ENCODE measurements around the gene RASIP1. TPM values are rescaled to one million over a fixed set of nuclear protein-coding genes. Genes with fewer than 3 reads are reported as not detected.

RASIP1 gene
- total RNA-seq, 1 donor from 2014 or later, result 1.0 TPM

DNA sequence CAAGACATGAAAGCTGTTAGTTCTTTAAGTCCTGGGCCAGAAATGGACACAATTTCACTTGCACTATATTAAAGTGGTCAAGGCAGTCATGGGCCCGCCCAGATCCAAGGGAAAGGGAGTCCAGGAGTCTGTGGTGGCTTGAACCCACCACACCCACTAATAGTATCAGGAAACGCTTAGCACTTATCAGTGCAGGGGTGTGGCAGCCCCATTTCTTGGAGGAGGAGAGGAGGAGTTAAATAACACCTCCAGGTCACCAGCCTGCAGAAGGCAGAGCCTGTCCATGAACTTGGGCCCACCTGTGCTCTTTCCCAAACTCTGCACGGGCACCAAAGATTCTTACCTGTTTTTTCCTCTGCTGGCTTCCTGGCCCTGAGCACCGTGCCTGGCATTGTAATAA is 62.2 kb downstream of the RASIP1 start:
- H3K27me3 Mint-ChIP-seq (ENCODE audit: low read depth), result no peaks in the 10 kb centered on the region
- no peak overlapping the region for H3K4me3 Mint-ChIP-seq
- no peak for DNase-seq (ENCODE audit: low read depth, low spot score)
- no peaks in the 10 kb centered on the region for H3K9me3 Mint-ChIP-seq
- H3K27ac Mint-ChIP-seq (ENCODE audit: unreplicated experiment), result no peak overlapping the region
- peaks cover 21% of the 10 kb centered on the region for H3K4me1 Mint-ChIP-seq
- no peaks in the 10 kb centered on the region for H3K36me3 Mint-ChIP-seq (ENCODE audit: low read depth)
- TF ChIP-seq, protein P1, sequence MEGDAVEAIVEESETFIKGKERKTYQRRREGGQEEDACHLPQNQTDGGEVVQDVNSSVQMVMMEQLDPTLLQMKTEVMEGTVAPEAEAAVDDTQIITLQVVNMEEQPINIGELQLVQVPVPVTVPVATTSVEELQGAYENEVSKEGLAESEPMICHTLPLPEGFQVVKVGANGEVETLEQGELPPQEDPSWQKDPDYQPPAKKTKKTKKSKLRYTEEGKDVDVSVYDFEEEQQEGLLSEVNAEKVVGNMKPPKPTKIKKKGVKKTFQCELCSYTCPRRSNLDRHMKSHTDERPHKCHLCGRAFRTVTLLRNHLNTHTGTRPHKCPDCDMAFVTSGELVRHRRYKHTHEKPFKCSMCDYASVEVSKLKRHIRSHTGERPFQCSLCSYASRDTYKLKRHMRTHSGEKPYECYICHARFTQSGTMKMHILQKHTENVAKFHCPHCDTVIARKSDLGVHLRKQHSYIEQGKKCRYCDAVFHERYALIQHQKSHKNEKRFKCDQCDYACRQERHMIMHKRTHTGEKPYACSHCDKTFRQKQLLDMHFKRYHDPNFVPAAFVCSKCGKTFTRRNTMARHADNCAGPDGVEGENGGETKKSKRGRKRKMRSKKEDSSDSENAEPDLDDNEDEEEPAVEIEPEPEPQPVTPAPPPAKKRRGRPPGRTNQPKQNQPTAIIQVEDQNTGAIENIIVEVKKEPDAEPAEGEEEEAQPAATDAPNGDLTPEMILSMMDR (conservative IDR thresholded peaks at IDR 0.05), result no peak

GRCh38 chr19:48676887-48677286 is 63.5 kb downstream of the RASIP1 start:
- Mint-ChIP-seq H3K27me3 (ENCODE audit: low read depth) (no peaks in the 10 kb centered on the region), H3K4me3 (no peak overlapping the region), H3K9me3 (no peaks in the 10 kb centered on the region), H3K27ac (ENCODE audit: unreplicated experiment) (no peak overlapping the region), H3K4me1 (peaks cover 21% of the 10 kb centered on the region), H3K36me3 (ENCODE audit: low read depth) (no peaks in the 10 kb centered on the region)
- TF ChIP-seq, protein P1 (conservative IDR thresholded peaks at IDR 0.05), result no peak
- DNase-seq (ENCODE audit: low read depth, low spot score), result no peak

- Mint-ChIP-seq H3K4me1 (peaks cover 21% of the 10 kb centered on the region), H3K27me3 (ENCODE audit: low read depth) (no peaks in the 10 kb centered on the region), H3K4me3 (no peak overlapping the region), H3K9me3 (no peaks in the 10 kb centered on the region), H3K36me3 (ENCODE audit: low read depth) (no peaks in the 10 kb centered on the region), H3K27ac (ENCODE audit: unreplicated experiment) (no peak overlapping the region)
- TF ChIP-seq, protein P1 (conservative IDR thresholded peaks at IDR 0.05), result no peak
- no peak for DNase-seq (ENCODE audit: low read depth, low spot score)
Measured at GRCh38 chr19:48676487-48676886, 63.9 kb downstream of the RASIP1 start.

GRCh38 chr19:48674921-48675824 is 65.2 kb downstream of the RASIP1 start:
- DNase-seq (ENCODE audit: low read depth, low spot score), result peak; percentile 88
- H3K9me3 Mint-ChIP-seq, result no peaks in the 10 kb centered on the region
- H3K27me3 Mint-ChIP-seq (ENCODE audit: low read depth), result no peaks in the 10 kb centered on the region
- H3K27ac Mint-ChIP-seq (ENCODE audit: unreplicated experiment), result peak overlapping the region; percentile 86
- TF ChIP-seq, protein P1 (conservative IDR thresholded peaks at IDR 0.05), result peak; percentile 89
- peaks cover 25% of the 10 kb centered on the region for H3K4me1 Mint-ChIP-seq
- no peaks in the 10 kb centered on the region for H3K36me3 Mint-ChIP-seq (ENCODE audit: low read depth)
- peak overlapping the region; percentile 29 for H3K4me3 Mint-ChIP-seq

- Mint-ChIP-seq H3K36me3 (ENCODE audit: low read depth) (no peaks in the 10 kb centered on the region), H3K4me3 (no peak overlapping the region), H3K27me3 (ENCODE audit: low read depth) (no peaks in the 10 kb centered on the region), H3K9me3 (peaks cover 4% of the 10 kb centered on the region), H3K4me1 (peaks cover 25% of the 10 kb centered on the region), H3K27ac (ENCODE audit: unreplicated experiment) (no peak overlapping the region)
- DNase-seq (ENCODE audit: low read depth, low spot score), result no peak
- TF ChIP-seq, protein P1 (conservative IDR thresholded peaks at IDR 0.05), result no peak
Measured at GRCh38 chr19:48674216-48674809, 66.1 kb downstream of the RASIP1 start.
